Activated CD8-positive, alpha-beta T cell treated with anti-CD3 and anti-CD28 coated beads, Interleukin-2, amount 10 ng/mL, durations not matched to agents 7 days and 5 days (primary cell): ENCODE measurements around the gene BAIAP2. TPM values are rescaled to one million over a fixed set of nuclear protein-coding genes. Genes with fewer than 3 reads are reported as not detected.

Experiments
- ATAC-seq: fragments of 150-1000 bp; cut with Tn5 transposase; one replicate; pipeline ENCODE4 v1.10.0; 2021; ENCODE audit warnings: moderate library complexity
- CTCF ChIA-PET: fragments of 350-600 bp; sonication (Branson Sonifier 250); formaldehyde crosslinking; loops from one replicate; lab custom pipeline; 2021; ENCODE audit warnings: antibody characterized with exemption; lab: Charles Lee
- POLR2A ChIA-PET: fragments of 350-600 bp; sonication (Branson Sonifier 250); formaldehyde crosslinking; loops from one replicate; lab custom pipeline; 2021; ENCODE audit warnings: antibody characterized with exemption; lab: Charles Lee
- DNase-seq: peaks from one replicate; pipeline ENCODE4 v3.0.0-alpha.2; 2020
- H3K27ac Mint-ChIP-seq: one replicate; pipeline ENCODE4 v1.8.0; 2021; ENCODE audit warnings: mild to moderate bottlenecking, mixed read lengths
- H3K27me3 Mint-ChIP-seq: one replicate; pipeline ENCODE4 v1.8.0; 2021; ENCODE audit warnings: low read depth, mixed read lengths
- H3K36me3 Mint-ChIP-seq: one replicate; pipeline ENCODE4 v1.8.0; 2021; ENCODE audit warnings: low read depth, mixed read lengths
- H3K4me1 Mint-ChIP-seq: one replicate; pipeline ENCODE4 v1.8.0; 2021; ENCODE audit warnings: low read depth, mixed read lengths
- H3K4me3 Mint-ChIP-seq: one replicate; pipeline ENCODE4 v1.8.0; 2021; ENCODE audit warnings: mild to moderate bottlenecking, mixed read lengths
- H3K9me3 Mint-ChIP-seq: one replicate; pipeline ENCODE4 v1.8.0; 2022; ENCODE audit warnings: mixed read lengths; ENCODE audit not compliant: insufficient read depth
- total RNA-seq, 2 experiments: library from RNA; stranded (reverse); gene quantifications; one replicate each; pipeline ENCODE4 v1.2.3, GENCODE V29; 2021

The BAIAP2 gene
- total RNA-seq, 2 experiments from 2014 or later: 5.0 to 5.8 TPM

GRCh38 chr17:81035521-81036196, 708 bp downstream of the BAIAP2 start:
- ChIA-PET CTCF (interaction anchor here (0.9 to 1.8 kb wide), 2 partner anchors 12 to 41 kb away, joined by 3 to 4 read pairs; no protein-coding TSS in a partner anchor), POLR2A (no interaction called here)
- ATAC-seq: no peak
- no peaks in the 10 kb centered on the region for H3K9me3 Mint-ChIP-seq
- DNase-seq: no peak
- peaks cover 13% of the 10 kb centered on the region for H3K4me1 Mint-ChIP-seq
- peak overlapping the region; percentile 14 for H3K27ac Mint-ChIP-seq
- no peaks in the 10 kb centered on the region for H3K36me3 Mint-ChIP-seq
- peaks cover 37% of the 10 kb centered on the region for H3K27me3 Mint-ChIP-seq
- peak overlapping the region; percentile 64 for H3K4me3 Mint-ChIP-seq

- Mint-ChIP-seq H3K27ac (no peak overlapping the region), H3K4me1 (peaks cover 13% of the 10 kb centered on the region), H3K4me3 (peak overlapping the region; percentile 64), H3K27me3 (peaks cover 37% of the 10 kb centered on the region), H3K36me3 (no peaks in the 10 kb centered on the region), H3K9me3 (no peaks in the 10 kb centered on the region)
- CTCF ChIA-PET: interaction anchor here (0.9 to 1.8 kb wide), 3 partner anchors 13 to 40 kb away, joined by 3 to 5 read pairs (median 4); no protein-coding TSS in a partner anchor
- ATAC-seq: no peak
- DNase-seq: no peak
- POLR2A ChIA-PET: no interaction called here
Observed at GRCh38 chr17:81036197-81036941, 1.4 kb downstream of the BAIAP2 start.

- H3K36me3 Mint-ChIP-seq: no peaks in the 10 kb centered on the region
- H3K9me3 Mint-ChIP-seq: no peaks in the 10 kb centered on the region
- H3K27ac Mint-ChIP-seq: no peak overlapping the region
- ChIA-PET CTCF (interaction anchor here (1.8 kb wide), 1 partner anchor 12 kb away, joined by 5 read pairs; no protein-coding TSS in a partner anchor), POLR2A (no interaction called here)
- no peak overlapping the region for H3K4me3 Mint-ChIP-seq
- peaks cover 13% of the 10 kb centered on the region for H3K4me1 Mint-ChIP-seq
- DNase-seq (no peak), ATAC-seq (no peak)
- peaks cover 37% of the 10 kb centered on the region for H3K27me3 Mint-ChIP-seq
Observed at GRCh38 chr17:81037026-81037797, 2.3 kb downstream of the BAIAP2 start.

GRCh38 chr17:81037798-81038733, 3.1 kb downstream of the BAIAP2 start:
- H3K4me1 Mint-ChIP-seq: peaks cover 13% of the 10 kb centered on the region
- ATAC-seq (no peak), DNase-seq (no peak)
- POLR2A ChIA-PET: no interaction called here
- no peak overlapping the region for H3K4me3 Mint-ChIP-seq
- H3K27ac Mint-ChIP-seq: no peak overlapping the region
- CTCF ChIA-PET: interaction anchor here (1.8 kb wide), 1 partner anchor 11 kb away, joined by 5 read pairs; no protein-coding TSS in a partner anchor
- peaks cover 33% of the 10 kb centered on the region for H3K27me3 Mint-ChIP-seq
- H3K36me3 Mint-ChIP-seq: no peaks in the 10 kb centered on the region
- no peaks in the 10 kb centered on the region for H3K9me3 Mint-ChIP-seq

GRCh38 chr17:81039096-81039495, 4.1 kb downstream of the BAIAP2 start:
- ChIA-PET POLR2A (no interaction called here), CTCF (interaction anchor here (0.7 kb wide), 1 partner anchor 10 kb away, joined by 3 read pairs; no protein-coding TSS in a partner anchor)
- ATAC-seq (no peak), DNase-seq (no peak)
- Mint-ChIP-seq H3K27me3 (peaks cover 23% of the 10 kb centered on the region), H3K4me1 (peaks cover 9% of the 10 kb centered on the region), H3K9me3 (no peaks in the 10 kb centered on the region), H3K27ac (no peak overlapping the region), H3K36me3 (no peaks in the 10 kb centered on the region), H3K4me3 (no peak overlapping the region)

GRCh38 chr17:81039854-81040758, 5.2 kb downstream of the BAIAP2 start:
- CTCF ChIA-PET: interaction anchor here (0.7 kb wide), 1 partner anchor 9 kb away, joined by 3 read pairs; no protein-coding TSS in a partner anchor
- no peak for ATAC-seq

GRCh38 chr17:81040791-81041337, 5.9 kb downstream of the BAIAP2 start:
- ChIA-PET POLR2A (no interaction called here), CTCF (no interaction called here)
- Mint-ChIP-seq H3K27me3 (peaks cover 16% of the 10 kb centered on the region), H3K27ac (no peak overlapping the region), H3K4me3 (no peak overlapping the region), H3K9me3 (no peaks in the 10 kb centered on the region), H3K4me1 (peaks cover 4% of the 10 kb centered on the region), H3K36me3 (no peaks in the 10 kb centered on the region)
- DNase-seq (peak; percentile 56), ATAC-seq (peak; percentile 38)

More at GRCh38 chr17:81039854-81040758, 5.2 kb downstream of the BAIAP2 start:
- peaks cover 7% of the 10 kb centered on the region for H3K4me1 Mint-ChIP-seq
- no peak overlapping the region for H3K27ac Mint-ChIP-seq
- H3K36me3 Mint-ChIP-seq: no peaks in the 10 kb centered on the region
- H3K4me3 Mint-ChIP-seq: no peak overlapping the region
- no peaks in the 10 kb centered on the region for H3K9me3 Mint-ChIP-seq
- peaks cover 19% of the 10 kb centered on the region for H3K27me3 Mint-ChIP-seq
- no peak for DNase-seq
- POLR2A ChIA-PET: interaction anchor here (0.9 kb wide), 1 partner anchor 22 kb away, joined by 3 read pairs; no protein-coding TSS in a partner anchor

GRCh38 chr17:81042606-81043005, 7.7 kb downstream of the BAIAP2 start:
- Mint-ChIP-seq H3K27ac (no peak overlapping the region), H3K4me3 (no peak overlapping the region), H3K9me3 (no peaks in the 10 kb centered on the region), H3K27me3 (peaks cover 8% of the 10 kb centered on the region), H3K4me1 (no peaks in the 10 kb centered on the region), H3K36me3 (no peaks in the 10 kb centered on the region)
- ChIA-PET POLR2A (no interaction called here), CTCF (no interaction called here)
- ATAC-seq (no peak), DNase-seq (no peak)

- Mint-ChIP-seq H3K9me3 (no peaks in the 10 kb centered on the region), H3K4me1 (no peaks in the 10 kb centered on the region), H3K27me3 (peaks cover 7% of the 10 kb centered on the region), H3K4me3 (no peak overlapping the region), H3K27ac (no peak overlapping the region), H3K36me3 (no peaks in the 10 kb centered on the region)
- ChIA-PET POLR2A (no interaction called here), CTCF (no interaction called here)
- DNase-seq (no peak), ATAC-seq (no peak)
Observed at GRCh38 chr17:81043319-81043724, 8.4 kb downstream of the BAIAP2 start.
